Adrenal gland (tissue), 5 donors: ENCODE results near the gene METTL26.

ENCODE experiments used
- POLR2A ChIP-seq, 2 donors: fragments of 450-650 bp; IDR thresholded peaks; one replicate each; pipeline ENCODE4 v1.6.1; 2017; ENCODE audit warnings: antibody characterized with exemption in 2 of 2, mild to moderate bottlenecking in 2 of 2, moderate library complexity in 1 of 2
- TF ChIP-seq, protein P1 (sequence below), 6 experiments: fragments of 450-650 bp in 4 of 6; fragments of 200-600 bp in 2 of 6; sonication (generic) in 1 of 6; IDR thresholded peaks; 1 replicate in 5 of 6; 2 replicates in 1 of 6; pipeline versions ENCODE4 v1.5.1 to v1.8.0; 2016 to 2021; ENCODE audit warnings: antibody characterized with exemption in 6 of 6, mild to moderate bottlenecking in 2 of 6, moderate library complexity in 1 of 6
- donor health status: DM: no; HTN: no; CAD: no.

DNA sequence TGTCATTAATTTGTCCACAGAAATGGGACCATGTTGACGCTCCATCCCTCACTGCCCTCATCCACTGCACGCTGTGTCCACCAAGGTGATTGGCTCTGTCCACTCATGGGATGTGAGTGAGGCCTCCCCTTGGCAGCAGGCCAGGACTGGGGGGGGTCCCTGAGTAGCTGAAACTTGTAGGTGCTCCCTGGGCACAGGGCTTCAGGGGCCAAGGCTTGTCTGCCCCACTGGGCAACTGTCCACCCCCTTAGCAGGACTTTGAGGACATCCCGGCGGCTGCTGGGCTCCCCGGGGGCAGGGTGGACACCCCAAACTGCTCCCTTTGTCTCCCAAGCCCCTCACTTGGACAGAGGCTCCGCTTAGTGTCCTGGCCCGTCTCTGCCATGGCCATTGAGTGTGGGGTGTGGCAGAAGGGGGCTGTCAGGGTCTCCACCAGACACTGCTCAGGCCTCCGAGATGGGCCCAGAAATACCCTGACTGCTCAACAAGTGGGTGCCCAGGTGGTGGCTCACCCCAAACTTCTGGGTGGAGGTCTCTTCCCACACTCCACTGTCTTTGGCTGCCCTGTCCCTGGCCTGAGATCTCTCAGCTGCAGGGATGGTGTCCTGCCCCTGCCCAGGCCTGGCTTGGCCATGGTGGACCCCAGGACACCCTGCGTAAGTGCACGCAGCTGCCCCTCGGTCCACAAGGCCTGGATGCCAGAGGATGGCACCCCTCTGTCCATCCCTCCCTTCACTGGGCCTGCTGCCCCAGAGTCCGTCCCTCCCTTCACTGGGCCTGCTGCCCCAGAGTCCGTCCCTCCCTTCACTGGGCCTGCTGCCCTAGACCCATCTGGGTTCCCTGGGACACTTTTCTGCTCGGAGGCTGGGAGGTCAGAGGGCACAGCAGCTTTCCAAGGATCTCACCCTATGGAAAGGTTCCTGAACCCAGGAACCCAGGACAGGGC, 49.2 kb downstream of the METTL26 start:
- TF ChIP-seq, protein P1, sequence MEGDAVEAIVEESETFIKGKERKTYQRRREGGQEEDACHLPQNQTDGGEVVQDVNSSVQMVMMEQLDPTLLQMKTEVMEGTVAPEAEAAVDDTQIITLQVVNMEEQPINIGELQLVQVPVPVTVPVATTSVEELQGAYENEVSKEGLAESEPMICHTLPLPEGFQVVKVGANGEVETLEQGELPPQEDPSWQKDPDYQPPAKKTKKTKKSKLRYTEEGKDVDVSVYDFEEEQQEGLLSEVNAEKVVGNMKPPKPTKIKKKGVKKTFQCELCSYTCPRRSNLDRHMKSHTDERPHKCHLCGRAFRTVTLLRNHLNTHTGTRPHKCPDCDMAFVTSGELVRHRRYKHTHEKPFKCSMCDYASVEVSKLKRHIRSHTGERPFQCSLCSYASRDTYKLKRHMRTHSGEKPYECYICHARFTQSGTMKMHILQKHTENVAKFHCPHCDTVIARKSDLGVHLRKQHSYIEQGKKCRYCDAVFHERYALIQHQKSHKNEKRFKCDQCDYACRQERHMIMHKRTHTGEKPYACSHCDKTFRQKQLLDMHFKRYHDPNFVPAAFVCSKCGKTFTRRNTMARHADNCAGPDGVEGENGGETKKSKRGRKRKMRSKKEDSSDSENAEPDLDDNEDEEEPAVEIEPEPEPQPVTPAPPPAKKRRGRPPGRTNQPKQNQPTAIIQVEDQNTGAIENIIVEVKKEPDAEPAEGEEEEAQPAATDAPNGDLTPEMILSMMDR (IDR thresholded peaks at IDR 0.05): no peak
- no peak for TF ChIP-seq POLR2A (IDR thresholded peaks at IDR 0.05)
